Skeletal muscle cell (primary cell): ENCODE results near the gene SNW1.
"Not testable (repeated sequence)": the region's sequence is repeated elsewhere in the genome, so short reads cannot be mapped to it uniquely, and the experiment has no call there.

Source experiments
- DNase-seq: peaks from one replicate; pipeline ENCODE4 v3.0.0-alpha.2; 2010; ENCODE audit warnings: low read depth
- H3K4me3 ChIP-seq: 2 replicates; pipeline ENCODE4 v1.5.1; 2011; ENCODE audit warnings: low read depth, mild to moderate bottlenecking, control low read depth, low read length, moderate library complexity

The SNW1 gene

DNA sequence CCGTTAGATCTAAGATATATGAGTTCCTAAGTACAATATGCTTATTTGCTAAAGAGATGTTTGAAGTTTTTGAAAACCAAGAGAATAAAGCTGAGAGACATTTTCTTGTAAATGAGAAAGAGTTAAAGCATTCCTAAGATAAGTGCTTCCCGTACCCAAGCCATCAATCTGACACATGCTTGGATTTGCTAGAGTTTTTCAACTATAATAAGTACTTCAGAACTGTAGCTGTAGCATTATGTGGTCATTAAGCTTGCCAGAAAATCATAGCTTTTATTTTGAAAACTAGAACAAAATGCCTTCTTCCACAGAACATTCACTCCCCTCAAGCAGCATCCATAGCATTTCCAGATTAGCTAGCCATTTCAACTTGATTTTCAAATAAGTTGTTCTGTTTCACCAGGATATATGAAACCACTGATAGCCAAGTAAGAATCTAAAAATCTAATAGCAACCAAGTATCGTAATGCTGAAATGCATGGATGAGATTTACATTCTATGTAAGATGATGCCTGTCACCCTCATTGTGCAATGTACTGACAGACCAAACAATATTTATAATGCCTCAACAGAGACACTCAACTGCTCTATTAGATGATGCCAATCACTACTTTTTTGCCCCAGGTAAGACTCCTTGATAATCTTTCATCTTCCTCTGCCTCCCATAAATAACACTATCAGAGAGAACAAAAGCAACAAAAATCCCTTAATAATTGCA lies 8.0 kb downstream of the SNW1 start:
- no peak for DNase-seq
- H3K4me3 ChIP-seq, result no peak overlapping the region

GRCh38 chr14:77752266-77752665 lies 8.7 kb downstream of the SNW1 start:
- H3K4me3 ChIP-seq, result no peak overlapping the region
- DNase-seq, result no peak

DNA sequence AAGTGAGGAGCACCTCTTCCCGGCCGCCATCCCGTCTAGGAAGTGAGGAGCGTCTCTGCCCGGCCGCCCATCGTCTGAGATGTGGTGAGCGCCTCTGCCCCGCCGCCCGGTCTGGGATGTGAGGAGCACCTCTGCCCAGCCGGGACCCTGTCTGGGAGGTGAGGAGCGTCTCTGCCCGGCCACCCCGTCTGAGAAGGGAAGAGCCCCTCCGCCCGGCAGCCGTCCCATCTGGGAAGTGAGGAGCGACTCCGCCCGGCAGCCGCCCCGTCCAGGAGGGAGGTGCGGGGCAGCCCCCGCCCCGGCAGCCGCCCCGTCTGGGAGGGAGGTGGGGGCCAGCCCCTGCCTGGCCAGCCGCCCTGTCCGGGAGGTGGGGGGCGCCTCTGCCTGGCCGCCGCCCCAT lies 13.5 kb downstream of the SNW1 start:
- not testable (repeated sequence) for H3K4me3 ChIP-seq, DNase-seq

- DNase-seq, result no peak
- no peak overlapping the region for H3K4me3 ChIP-seq
These were observed 14.8 kb downstream of the SNW1 start for GRCh38 chr14:77746064-77746702.

GRCh38 chr14:77741438-77741837 lies 19.5 kb downstream of the SNW1 start:
- no peak for DNase-seq
- no peak overlapping the region for H3K4me3 ChIP-seq

DNA sequence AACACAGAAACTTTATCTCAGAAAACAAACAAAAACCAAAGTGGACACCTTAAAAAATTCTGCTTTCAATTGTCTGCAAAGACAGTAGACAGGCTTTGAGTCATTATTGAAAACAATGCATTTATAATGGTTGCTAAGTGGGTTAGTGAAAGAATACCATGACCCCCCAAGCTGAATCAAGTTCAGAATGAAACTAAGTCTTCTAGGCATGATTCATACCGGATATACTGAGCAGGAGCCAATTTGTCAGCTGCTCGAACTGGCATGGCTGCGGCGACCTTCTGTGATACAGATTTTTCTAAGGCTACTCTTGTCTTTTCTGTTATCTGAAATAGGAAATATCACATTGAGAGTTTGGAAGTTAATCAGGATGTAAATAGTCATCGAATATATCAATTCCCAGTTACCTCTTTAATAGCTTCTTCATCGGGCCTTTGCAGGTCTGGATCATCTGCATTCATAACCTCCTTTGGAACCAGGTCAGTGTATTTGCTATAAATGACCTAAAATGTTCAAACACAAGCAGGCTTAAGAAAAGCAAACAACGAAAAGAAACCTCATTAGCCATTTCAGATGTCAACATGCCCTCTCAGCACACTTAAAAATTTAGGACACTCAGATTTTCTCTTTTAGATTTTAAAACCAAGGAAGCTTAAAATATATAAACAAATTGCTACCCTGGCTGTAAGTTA lies 22.3 kb downstream of the SNW1 start:
- DNase-seq, result no peak
- H3K4me3 ChIP-seq, result no peak overlapping the region

GRCh38 chr14:77730976-77731497 lies 29.9 kb downstream of the SNW1 start:
- no peak overlapping the region for H3K4me3 ChIP-seq
- DNase-seq, result no peak

GRCh38 chr14:77722301-77722700 lies 38.7 kb downstream of the SNW1 start:
- no peak for DNase-seq
- no peak overlapping the region for H3K4me3 ChIP-seq

- no peak for DNase-seq
- no peak overlapping the region for H3K4me3 ChIP-seq
These were observed 39.5 kb downstream of the SNW1 start for GRCh38 chr14:77721437-77721836.

GRCh38 chr14:77717608-77718305 lies 43.2 kb downstream of the SNW1 start:
- no peak for DNase-seq
- no peak overlapping the region for H3K4me3 ChIP-seq

- H3K4me3 ChIP-seq, result no peak overlapping the region
- DNase-seq, result no peak
These were observed 46.0 kb downstream of the SNW1 start for GRCh38 chr14:77714926-77715325.

- H3K4me3 ChIP-seq, result no peak overlapping the region
- DNase-seq, result no peak
These were observed 50.6 kb downstream of the SNW1 start for GRCh38 chr14:77710364-77710763.

- peak overlapping the region; percentile 86 for H3K4me3 ChIP-seq
- DNase-seq, result no peak
These were observed 51.5 kb downstream of the SNW1 start for GRCh38 chr14:77709412-77709811.

- no peak for DNase-seq
- H3K4me3 ChIP-seq, result peak overlapping the region; percentile 86
These were observed 52.2 kb downstream of the SNW1 start for GRCh38 chr14:77708749-77709148.

DNA sequence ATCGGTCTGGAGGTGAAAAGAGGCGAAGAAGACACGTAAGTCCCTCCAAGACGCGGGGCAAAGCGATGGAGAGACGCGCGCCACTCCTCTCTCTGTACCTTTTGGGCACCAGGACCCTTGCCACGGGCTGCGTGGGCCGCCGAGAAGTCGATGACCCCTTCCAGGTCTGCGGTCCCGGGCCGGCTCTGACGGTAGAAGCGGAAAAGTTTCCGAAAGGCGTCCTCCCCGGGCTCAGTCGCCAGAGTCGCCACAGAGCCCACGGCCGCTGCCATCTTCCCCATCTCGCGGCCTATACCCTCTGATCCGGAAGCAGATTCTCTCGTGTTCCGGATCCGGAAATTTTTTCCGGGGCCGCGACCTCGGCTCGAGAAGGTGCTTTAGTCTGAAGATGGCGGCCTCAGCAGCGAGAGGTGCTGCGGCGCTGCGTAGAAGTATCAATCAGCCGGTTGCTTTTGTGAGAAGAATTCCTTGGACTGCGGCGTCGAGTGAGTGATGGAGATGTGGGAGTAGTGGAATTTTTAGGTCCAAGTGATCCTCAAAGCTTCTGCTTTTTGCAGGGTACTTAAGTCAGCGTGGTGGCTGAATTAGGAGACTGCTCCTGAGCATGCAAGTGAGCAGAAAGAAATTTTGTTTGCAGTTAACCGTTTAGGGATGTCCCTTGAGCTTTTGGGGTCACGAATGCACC lies 53.1 kb downstream of the SNW1 start, which contains the start of the genes ALKBH1 and SLIRP:
ALKBH1 (minus strand) TSS at position 300 of the 685 bp plus-strand sequence; CDS start at position 281, 19 bp downstream.
SLIRP (plus strand) TSS at position 380 of the 685 bp plus-strand sequence; CDS start at position 389, 9 bp downstream.
- DNase-seq, result peak; percentile 31

GRCh38 chr14:77707355-77707723 lies 53.6 kb downstream of the SNW1 start:
- H3K4me3 ChIP-seq, result peak overlapping the region; percentile 86
- peak; percentile 16 for DNase-seq

More for the DNA sequence above, 53.1 kb downstream of the SNW1 start, which contains the start of the genes ALKBH1 and SLIRP:
- peak within 1 kb of the TSS; percentile 86 for H3K4me3 ChIP-seq

DNA sequence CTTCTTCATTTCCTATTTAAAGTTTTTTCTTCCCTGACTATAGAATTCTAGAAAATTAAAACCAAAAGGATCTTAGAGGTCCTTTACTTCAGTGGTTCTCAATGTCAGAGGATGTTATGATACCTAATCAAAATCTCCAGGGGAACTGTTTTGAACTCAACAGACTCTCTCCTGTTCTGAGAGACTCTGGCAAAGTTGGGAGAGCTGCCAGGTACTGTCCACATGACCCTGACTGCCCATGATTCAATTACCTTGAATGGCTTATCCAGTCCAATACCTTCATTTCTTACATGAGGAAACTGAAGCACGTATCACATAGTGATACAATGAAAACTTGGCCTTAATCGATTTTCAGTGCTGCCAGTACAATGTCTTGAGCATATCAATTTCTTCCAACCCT lies 69.7 kb downstream of the SNW1 start:
- H3K4me3 ChIP-seq, result no peak overlapping the region
- no peak for DNase-seq

- no peak for DNase-seq
- no peak overlapping the region for H3K4me3 ChIP-seq
These were observed 78.8 kb downstream of the SNW1 start for GRCh38 chr14:77682158-77682553.
